ENCODE data around the gene MEIS1. TPM values are rescaled to one million over a fixed set of nuclear protein-coding genes. Genes with fewer than 3 reads are reported as not detected.

MEIS1 gene
- polyA plus RNA-seq, 4 donors = 1.1 to 15.0 (median 5.6) TPM

GRCh38 chr2:66452917-66453316, 18.0 kb downstream of the MEIS1 start:
- H3K9me3 ChIP-seq (ENCODE audit: control insufficient read depth in 2 of 2, insufficient read depth in 1 of 2, low read depth in 1 of 2, low read length in 1 of 2) = no peaks in the 10 kb centered on the region
- H3K4me3 ChIP-seq (ENCODE audit: low read depth in 1 of 3, low read length in 3 of 3) = no peak overlapping the region
- DNase-seq (no peak), FAIRE-seq (no peak)
- no peaks in the 10 kb centered on the region for H3K27me3 ChIP-seq (ENCODE audit: control insufficient read depth in 3 of 3, insufficient read depth in 3 of 3, low read length in 3 of 3)
- no peaks in the 10 kb centered on the region for H3K4me1 ChIP-seq (ENCODE audit: control insufficient read depth in 3 of 3, insufficient read depth in 2 of 3, low read depth in 1 of 3, low read length in 2 of 3)
- no peaks in the 10 kb centered on the region for H3K36me3 ChIP-seq (ENCODE audit: control insufficient read depth in 3 of 3, insufficient read depth in 2 of 3, low read depth in 1 of 3, low read length in 3 of 3)
- 65 to 80% (median 75%) methylated on average over 2 of the region's 2 CpGs for WGBS, 3 donors
- H3K27ac ChIP-seq (ENCODE audit: low read depth in 1 of 3, low read length in 2 of 3) = no peak overlapping the region

GRCh38 chr2:66455490-66455889, 20.6 kb downstream of the MEIS1 start:
- H3K4me3 ChIP-seq (ENCODE audit: low read depth in 1 of 3, low read length in 3 of 3) = no peak overlapping the region
- no peaks in the 10 kb centered on the region for H3K4me1 ChIP-seq (ENCODE audit: control insufficient read depth in 3 of 3, insufficient read depth in 2 of 3, low read depth in 1 of 3, low read length in 2 of 3)
- 78 to 95% (median 90%) methylated on average over 2 of the region's 2 CpGs for WGBS, 3 donors
- no peaks in the 10 kb centered on the region for H3K36me3 ChIP-seq (ENCODE audit: control insufficient read depth in 3 of 3, insufficient read depth in 2 of 3, low read depth in 1 of 3, low read length in 3 of 3)
- FAIRE-seq = no peak
- H3K27ac ChIP-seq (ENCODE audit: low read depth in 1 of 3, low read length in 2 of 3) = no peak overlapping the region
- no peaks in the 10 kb centered on the region for H3K9me3 ChIP-seq (ENCODE audit: control insufficient read depth in 2 of 2, insufficient read depth in 1 of 2, low read depth in 1 of 2, low read length in 1 of 2)
- DNase-seq = no peak
- no peaks in the 10 kb centered on the region for H3K27me3 ChIP-seq (ENCODE audit: control insufficient read depth in 3 of 3, insufficient read depth in 3 of 3, low read length in 3 of 3)

GRCh38 chr2:66456183-66457041, 21.5 kb downstream of the MEIS1 start:
- no peak for FAIRE-seq
- 42 to 59% (median 44%) methylated on average over 7 of the region's 7 CpGs for WGBS, 3 donors

GRCh38 chr2:66457545-66457944, 22.6 kb downstream of the MEIS1 start:
- 74 to 79% (median 78%) methylated on average over 6 of the region's 6 CpGs for WGBS, 3 donors

More at GRCh38 chr2:66456183-66457041, 21.5 kb downstream of the MEIS1 start:
- no peaks in the 10 kb centered on the region for H3K27me3 ChIP-seq (ENCODE audit: control insufficient read depth in 3 of 3, insufficient read depth in 3 of 3, low read length in 3 of 3)
- H3K9me3 ChIP-seq (ENCODE audit: control insufficient read depth in 2 of 2, insufficient read depth in 1 of 2, low read depth in 1 of 2, low read length in 1 of 2) = no peaks in the 10 kb centered on the region
- H3K4me3 ChIP-seq (ENCODE audit: low read depth in 1 of 3, low read length in 3 of 3) = no peak overlapping the region
- DNase-seq = no peak
- H3K36me3 ChIP-seq (ENCODE audit: control insufficient read depth in 3 of 3, insufficient read depth in 2 of 3, low read depth in 1 of 3, low read length in 3 of 3) = no peaks in the 10 kb centered on the region
- H3K4me1 ChIP-seq (ENCODE audit: control insufficient read depth in 3 of 3, insufficient read depth in 2 of 3, low read depth in 1 of 3, low read length in 2 of 3) = no peaks in the 10 kb centered on the region
- H3K27ac ChIP-seq (ENCODE audit: low read depth in 1 of 3, low read length in 2 of 3) = no peak overlapping the region

GRCh38 chr2:66460031-66460430, 25.1 kb downstream of the MEIS1 start:
- FAIRE-seq (no peak), DNase-seq (no peak)
- Histone ChIP-seq H3K9me3 (ENCODE audit: control insufficient read depth in 2 of 2, insufficient read depth in 1 of 2, low read depth in 1 of 2, low read length in 1 of 2) (no peaks in the 10 kb centered on the region), H3K27me3 (ENCODE audit: control insufficient read depth in 3 of 3, insufficient read depth in 3 of 3, low read length in 3 of 3) (no peaks in the 10 kb centered on the region), H3K36me3 (ENCODE audit: control insufficient read depth in 3 of 3, insufficient read depth in 2 of 3, low read depth in 1 of 3, low read length in 3 of 3) (peaks cover 0 to 3% (median 0%) of the 10 kb centered on the region in 3 donors), H3K27ac (ENCODE audit: low read depth in 1 of 3, low read length in 2 of 3) (no peak overlapping the region), H3K4me3 (ENCODE audit: low read depth in 1 of 3, low read length in 3 of 3) (no peak overlapping the region), H3K4me1 (ENCODE audit: control insufficient read depth in 3 of 3, insufficient read depth in 2 of 3, low read depth in 1 of 3, low read length in 2 of 3) (no peaks in the 10 kb centered on the region)
- WGBS, 3 donors = 62 to 83% (median 68%) methylated on average over 1 of the region's 1 CpG

More at GRCh38 chr2:66457545-66457944, 22.6 kb downstream of the MEIS1 start:
- H3K36me3 ChIP-seq (ENCODE audit: control insufficient read depth in 3 of 3, insufficient read depth in 2 of 3, low read depth in 1 of 3, low read length in 3 of 3) = no peaks in the 10 kb centered on the region
- no peak for DNase-seq
- H3K27ac ChIP-seq (ENCODE audit: low read depth in 1 of 3, low read length in 2 of 3) = no peak overlapping the region
- H3K4me3 ChIP-seq (ENCODE audit: low read depth in 1 of 3, low read length in 3 of 3) = no peak overlapping the region
- no peak for FAIRE-seq
- H3K9me3 ChIP-seq (ENCODE audit: control insufficient read depth in 2 of 2, insufficient read depth in 1 of 2, low read depth in 1 of 2, low read length in 1 of 2) = no peaks in the 10 kb centered on the region
- H3K4me1 ChIP-seq (ENCODE audit: control insufficient read depth in 3 of 3, insufficient read depth in 2 of 3, low read depth in 1 of 3, low read length in 2 of 3) = no peaks in the 10 kb centered on the region
- H3K27me3 ChIP-seq (ENCODE audit: control insufficient read depth in 3 of 3, insufficient read depth in 3 of 3, low read length in 3 of 3) = no peaks in the 10 kb centered on the region

- H3K4me3 ChIP-seq (ENCODE audit: low read depth in 1 of 3, low read length in 3 of 3) = no peak overlapping the region
- no peaks in the 10 kb centered on the region for H3K27me3 ChIP-seq (ENCODE audit: control insufficient read depth in 3 of 3, insufficient read depth in 3 of 3, low read length in 3 of 3)
- WGBS, 3 donors = 85 to 91% (median 86%) methylated on average over 3 of the region's 3 CpGs
- no peaks in the 10 kb centered on the region for H3K4me1 ChIP-seq (ENCODE audit: control insufficient read depth in 3 of 3, insufficient read depth in 2 of 3, low read depth in 1 of 3, low read length in 2 of 3)
- FAIRE-seq = no peak
- H3K36me3 ChIP-seq (ENCODE audit: control insufficient read depth in 3 of 3, insufficient read depth in 2 of 3, low read depth in 1 of 3, low read length in 3 of 3) = peaks cover 0 to 3% (median 0%) of the 10 kb centered on the region in 3 donors
- no peaks in the 10 kb centered on the region for H3K9me3 ChIP-seq (ENCODE audit: control insufficient read depth in 2 of 2, insufficient read depth in 1 of 2, low read depth in 1 of 2, low read length in 1 of 2)
- H3K27ac ChIP-seq (ENCODE audit: low read depth in 1 of 3, low read length in 2 of 3) = no peak overlapping the region
- no peak for DNase-seq
Observed at GRCh38 chr2:66461001-66461663, 26.2 kb downstream of the MEIS1 start.

- H3K27me3 ChIP-seq (ENCODE audit: control insufficient read depth in 3 of 3, insufficient read depth in 3 of 3, low read length in 3 of 3) = no peaks in the 10 kb centered on the region
- H3K27ac ChIP-seq (ENCODE audit: low read depth in 1 of 3, low read length in 2 of 3) = no peak overlapping the region
- peaks cover 0 to 3% (median 0%) of the 10 kb centered on the region in 3 donors for H3K36me3 ChIP-seq (ENCODE audit: control insufficient read depth in 3 of 3, insufficient read depth in 2 of 3, low read depth in 1 of 3, low read length in 3 of 3)
- WGBS, 3 donors = 73 to 84% (median 81%) methylated on average over 6 of the region's 6 CpGs
- FAIRE-seq (no peak), DNase-seq (no peak)
- H3K9me3 ChIP-seq (ENCODE audit: control insufficient read depth in 2 of 2, insufficient read depth in 1 of 2, low read depth in 1 of 2, low read length in 1 of 2) = no peaks in the 10 kb centered on the region
- no peak overlapping the region for H3K4me3 ChIP-seq (ENCODE audit: low read depth in 1 of 3, low read length in 3 of 3)
- no peaks in the 10 kb centered on the region for H3K4me1 ChIP-seq (ENCODE audit: control insufficient read depth in 3 of 3, insufficient read depth in 2 of 3, low read depth in 1 of 3, low read length in 2 of 3)
Observed at GRCh38 chr2:66461664-66462500, 27.0 kb downstream of the MEIS1 start.

- H3K4me1 ChIP-seq (ENCODE audit: control insufficient read depth in 3 of 3, insufficient read depth in 2 of 3, low read depth in 1 of 3, low read length in 2 of 3) = no peaks in the 10 kb centered on the region
- no peak overlapping the region for H3K27ac ChIP-seq (ENCODE audit: low read depth in 1 of 3, low read length in 2 of 3)
- no peak for FAIRE-seq
- no peaks in the 10 kb centered on the region for H3K27me3 ChIP-seq (ENCODE audit: control insufficient read depth in 3 of 3, insufficient read depth in 3 of 3, low read length in 3 of 3)
- no peaks in the 10 kb centered on the region for H3K9me3 ChIP-seq (ENCODE audit: control insufficient read depth in 2 of 2, insufficient read depth in 1 of 2, low read depth in 1 of 2, low read length in 1 of 2)
- 65 to 84% (median 75%) methylated on average over 5 of the region's 5 CpGs for WGBS, 3 donors
- DNase-seq = no peak
- peaks cover 0 to 3% (median 0%) of the 10 kb centered on the region in 3 donors for H3K36me3 ChIP-seq (ENCODE audit: control insufficient read depth in 3 of 3, insufficient read depth in 2 of 3, low read depth in 1 of 3, low read length in 3 of 3)
- H3K4me3 ChIP-seq (ENCODE audit: low read depth in 1 of 3, low read length in 3 of 3) = no peak overlapping the region
Observed at GRCh38 chr2:66462501-66462825, 27.5 kb downstream of the MEIS1 start.
